GM12891 (cell line): ENCODE data around the gene PTPRF.

Experiments
- POLR2A ChIP-seq: IDR thresholded peaks from 2 replicates; pipeline ENCODE4 v1.6.1; 2011; ENCODE audit warnings: low read depth, low read length, control low read depth
- POLR2AphosphoS5 ChIP-seq: IDR thresholded peaks from 2 replicates; pipeline ENCODE4 v1.6.1; 2011; ENCODE audit warnings: low read depth, low read length, control low read depth
- TAF1 ChIP-seq: IDR thresholded peaks from 2 replicates; pipeline ENCODE4 v1.6.1; 2011; ENCODE audit warnings: low read depth, low read length, control low read depth

GRCh38 chr1:43622901-43623780 is 92.5 kb downstream of the PTPRF start:
- no peak for TF ChIP-seq POLR2AphosphoS5
- no peak for TF ChIP-seq POLR2A
- no peak for TF ChIP-seq TAF1
